ENCODE results near the gene OR8G5.
"Not testable (repeated sequence)": the region's sequence is repeated elsewhere in the genome, so short reads cannot be mapped to it uniquely, and the experiment has no call there.

Gene OR8G5, protein sequence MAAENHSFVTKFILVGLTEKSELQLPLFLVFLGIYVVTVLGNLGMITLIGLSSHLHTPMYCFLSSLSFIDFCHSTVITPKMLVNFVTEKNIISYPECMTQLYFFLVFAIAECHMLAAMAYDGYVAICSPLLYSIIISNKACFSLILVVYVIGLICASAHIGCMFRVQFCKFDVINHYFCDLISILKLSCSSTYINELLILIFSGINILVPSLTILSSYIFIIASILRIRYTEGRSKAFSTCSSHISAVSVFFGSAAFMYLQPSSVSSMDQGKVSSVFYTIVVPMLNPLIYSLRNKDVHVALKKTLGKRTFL
- total RNA-seq, result 0 reads per million in 3 donors

- Histone ChIP-seq H3K36me3 (ENCODE audit: control insufficient read depth, insufficient read depth, low read length) (no peaks in the 10 kb centered on the region), H3K9me3 (ENCODE audit: control insufficient read depth, low read length) (no peaks in the 10 kb centered on the region), H3K27ac (ENCODE audit: insufficient read depth, low read length, poor library complexity, severe bottlenecking) (no peak within 1 kb of the TSS), H3K4me1 (ENCODE audit: control insufficient read depth, insufficient read depth, low read length, poor library complexity, severe bottlenecking) (no peaks in the 10 kb centered on the region), H3K4me3 (ENCODE audit: insufficient read depth, low read depth, low read length, poor library complexity, severe bottlenecking) (no peak within 1 kb of the TSS), H3K27me3 (replicated peaks; ENCODE audit: control insufficient read depth, insufficient read depth, low read length, poor library complexity, severe bottlenecking) (no peaks in the 10 kb centered on the region)
- no peak for DNase-seq
These were observed at the start of gene OR8G5 for GRCh38 chr11:124256076-124256475. TSS of gene OR8G5 (plus strand) at chr11:124256376. CDS start at chr11:124264932, 8,556 bp downstream.

DNA sequence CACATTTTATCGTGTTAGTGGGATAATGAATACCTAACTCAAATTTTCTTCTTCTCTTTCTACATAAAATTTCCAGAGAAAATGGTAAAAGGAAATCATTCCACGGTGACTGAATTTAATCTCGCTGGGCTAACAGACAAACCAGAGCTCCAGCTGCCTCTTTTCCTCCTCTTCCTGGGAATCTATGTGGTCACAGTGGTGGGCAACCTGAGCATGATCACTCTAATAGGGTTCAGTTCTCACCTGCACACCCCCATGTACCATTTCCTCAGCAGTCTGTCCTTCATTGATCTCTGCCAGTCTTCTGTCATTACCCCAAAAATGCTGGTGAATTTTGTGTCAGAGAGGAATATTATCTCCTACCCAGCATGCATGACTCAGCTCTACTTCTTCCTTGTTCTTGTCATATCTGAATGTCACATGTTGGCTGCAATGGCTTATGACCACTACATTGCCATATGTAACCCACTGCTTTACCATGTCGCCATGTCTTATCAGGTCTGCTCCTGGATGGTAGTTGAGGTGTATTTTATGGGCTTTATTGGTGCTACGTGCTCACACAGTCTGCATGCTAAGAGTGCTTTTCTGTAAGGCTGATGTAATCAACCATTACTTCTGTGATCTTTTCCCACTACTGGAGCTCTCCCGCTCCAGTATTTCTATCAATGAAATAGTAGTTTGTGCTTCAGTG, 48.9 kb upstream of the OR8G5 start:
- Histone ChIP-seq H3K4me3 (ENCODE audit: insufficient read depth, low read depth, low read length, poor library complexity, severe bottlenecking) (no peak overlapping the region), H3K9me3 (ENCODE audit: control insufficient read depth, low read length) (no peaks in the 10 kb centered on the region), H3K27ac (ENCODE audit: insufficient read depth, low read length, poor library complexity, severe bottlenecking) (no peak overlapping the region), H3K4me1 (ENCODE audit: control insufficient read depth, insufficient read depth, low read length, poor library complexity, severe bottlenecking) (no peaks in the 10 kb centered on the region), H3K36me3 (ENCODE audit: control insufficient read depth, insufficient read depth, low read length) (no peaks in the 10 kb centered on the region), H3K27me3 (replicated peaks; ENCODE audit: control insufficient read depth, insufficient read depth, low read length, poor library complexity, severe bottlenecking) (no peaks in the 10 kb centered on the region)
- no peak for DNase-seq

DNA sequence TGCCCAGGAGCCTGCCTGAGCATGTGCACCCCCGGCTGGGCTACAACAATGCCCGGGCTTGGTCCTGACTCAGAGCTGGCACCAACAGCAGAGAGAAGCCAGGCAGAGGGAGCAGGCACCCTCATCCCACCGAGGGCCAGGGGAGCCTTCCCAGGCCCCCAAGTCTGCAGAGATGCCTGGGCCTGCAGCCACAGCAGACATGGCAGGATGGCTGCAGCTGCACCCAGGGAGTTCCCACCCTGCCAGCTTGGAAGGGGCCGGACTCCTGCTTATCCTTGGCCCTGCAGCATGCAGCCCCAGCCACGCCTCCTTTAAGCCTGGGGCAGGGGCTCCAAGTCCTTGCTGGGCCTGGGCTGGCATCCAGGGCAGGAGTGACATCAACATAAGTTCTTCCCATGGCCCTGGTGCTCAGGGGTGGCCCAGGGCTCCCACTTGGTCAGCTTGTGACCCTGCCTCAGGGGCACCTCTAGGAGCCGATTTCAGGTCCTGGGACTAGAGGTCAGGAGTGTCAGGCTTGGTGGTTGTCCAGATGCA, 46.3 kb upstream of the OR8G5 start:
- Histone ChIP-seq H3K27me3 (replicated peaks; ENCODE audit: control insufficient read depth, insufficient read depth, low read length, poor library complexity, severe bottlenecking) (no peaks in the 10 kb centered on the region), H3K36me3 (ENCODE audit: control insufficient read depth, insufficient read depth, low read length) (no peaks in the 10 kb centered on the region), H3K4me1 (ENCODE audit: control insufficient read depth, insufficient read depth, low read length, poor library complexity, severe bottlenecking) (no peaks in the 10 kb centered on the region), H3K9me3 (ENCODE audit: control insufficient read depth, low read length) (no peaks in the 10 kb centered on the region), H3K27ac (ENCODE audit: insufficient read depth, low read length, poor library complexity, severe bottlenecking) (no peak overlapping the region), H3K4me3 (ENCODE audit: insufficient read depth, low read depth, low read length, poor library complexity, severe bottlenecking) (no peak overlapping the region)
- DNase-seq, result no peak

GRCh38 chr11:124210421-124210820, 45.8 kb upstream of the OR8G5 start:
- Histone ChIP-seq H3K27ac (ENCODE audit: insufficient read depth, low read length, poor library complexity, severe bottlenecking) (no peak overlapping the region), H3K27me3 (replicated peaks; ENCODE audit: control insufficient read depth, insufficient read depth, low read length, poor library complexity, severe bottlenecking) (no peaks in the 10 kb centered on the region), H3K9me3 (ENCODE audit: control insufficient read depth, low read length) (no peaks in the 10 kb centered on the region), H3K4me1 (ENCODE audit: control insufficient read depth, insufficient read depth, low read length, poor library complexity, severe bottlenecking) (no peaks in the 10 kb centered on the region), H3K36me3 (ENCODE audit: control insufficient read depth, insufficient read depth, low read length) (no peaks in the 10 kb centered on the region), H3K4me3 (ENCODE audit: insufficient read depth, low read depth, low read length, poor library complexity, severe bottlenecking) (no peak overlapping the region)
- DNase-seq, result no peak

DNA sequence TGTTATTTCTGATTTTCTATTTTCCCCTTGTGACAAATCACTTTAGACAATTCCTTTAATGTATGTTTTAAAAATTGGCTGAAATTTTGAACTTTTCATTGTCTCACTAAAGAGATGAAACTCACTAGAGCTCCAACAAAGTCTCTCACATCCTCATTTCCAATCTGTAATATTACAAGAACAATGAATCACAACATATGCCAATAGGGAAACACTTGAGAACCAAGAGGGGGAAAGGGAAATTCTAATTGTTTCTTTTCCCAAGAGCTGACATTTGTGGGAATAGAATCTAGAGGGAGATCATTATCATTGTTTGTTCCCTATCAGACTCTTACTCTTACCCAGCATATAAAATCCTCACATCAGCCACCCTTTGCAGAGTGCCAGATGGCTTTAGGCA, 44.9 kb upstream of the OR8G5 start:
- DNase-seq, result no peak
- no peak overlapping the region for H3K4me3 ChIP-seq (ENCODE audit: insufficient read depth, low read depth, low read length, poor library complexity, severe bottlenecking)
- H3K36me3 ChIP-seq (ENCODE audit: control insufficient read depth, insufficient read depth, low read length), result no peaks in the 10 kb centered on the region
- H3K9me3 ChIP-seq (ENCODE audit: control insufficient read depth, low read length), result no peaks in the 10 kb centered on the region
- no peak overlapping the region for H3K27ac ChIP-seq (ENCODE audit: insufficient read depth, low read length, poor library complexity, severe bottlenecking)
- H3K4me1 ChIP-seq (ENCODE audit: control insufficient read depth, insufficient read depth, low read length, poor library complexity, severe bottlenecking), result no peaks in the 10 kb centered on the region
- no peaks in the 10 kb centered on the region for H3K27me3 ChIP-seq (replicated peaks; ENCODE audit: control insufficient read depth, insufficient read depth, low read length, poor library complexity, severe bottlenecking)

GRCh38 chr11:124214027-124214426, 42.1 kb upstream of the OR8G5 start:
- H3K27me3 ChIP-seq (replicated peaks; ENCODE audit: control insufficient read depth, insufficient read depth, low read length, poor library complexity, severe bottlenecking), result no peaks in the 10 kb centered on the region
- no peaks in the 10 kb centered on the region for H3K36me3 ChIP-seq (ENCODE audit: control insufficient read depth, insufficient read depth, low read length)
- H3K27ac ChIP-seq (ENCODE audit: insufficient read depth, low read length, poor library complexity, severe bottlenecking), result no peak overlapping the region
- no peaks in the 10 kb centered on the region for H3K9me3 ChIP-seq (ENCODE audit: control insufficient read depth, low read length)
- no peaks in the 10 kb centered on the region for H3K4me1 ChIP-seq (ENCODE audit: control insufficient read depth, insufficient read depth, low read length, poor library complexity, severe bottlenecking)
- no peak overlapping the region for H3K4me3 ChIP-seq (ENCODE audit: insufficient read depth, low read depth, low read length, poor library complexity, severe bottlenecking)
- no peak for DNase-seq

GRCh38 chr11:124219126-124219525, 37.0 kb upstream of the OR8G5 start:
- no peak overlapping the region for H3K4me3 ChIP-seq (ENCODE audit: insufficient read depth, low read depth, low read length, poor library complexity, severe bottlenecking)
- H3K27me3 ChIP-seq (replicated peaks; ENCODE audit: control insufficient read depth, insufficient read depth, low read length, poor library complexity, severe bottlenecking), result no peaks in the 10 kb centered on the region
- no peak for DNase-seq
- H3K36me3 ChIP-seq (ENCODE audit: control insufficient read depth, insufficient read depth, low read length), result no peaks in the 10 kb centered on the region
- no peaks in the 10 kb centered on the region for H3K4me1 ChIP-seq (ENCODE audit: control insufficient read depth, insufficient read depth, low read length, poor library complexity, severe bottlenecking)
- H3K9me3 ChIP-seq (ENCODE audit: control insufficient read depth, low read length), result no peaks in the 10 kb centered on the region
- no peak overlapping the region for H3K27ac ChIP-seq (ENCODE audit: insufficient read depth, low read length, poor library complexity, severe bottlenecking)

DNA sequence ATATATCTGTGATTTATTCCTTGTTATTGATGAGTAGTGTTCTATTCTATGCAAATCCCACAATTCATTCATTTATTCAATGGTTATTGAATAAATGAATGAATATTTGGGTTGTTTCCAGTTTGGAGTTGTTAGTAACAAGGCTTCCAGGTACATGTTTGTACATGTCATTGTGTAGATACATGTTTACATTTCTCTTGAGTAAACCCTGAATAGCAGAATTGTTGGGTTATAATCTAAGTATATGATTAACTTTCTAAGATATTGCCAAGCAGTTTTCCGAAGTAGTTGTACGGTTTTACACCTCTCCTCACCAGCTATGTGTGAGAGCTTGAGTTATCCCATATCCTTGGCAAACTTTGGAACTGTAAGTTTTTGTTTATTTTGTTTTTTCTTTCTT, 33.8 kb upstream of the OR8G5 start:
- no peak overlapping the region for H3K4me3 ChIP-seq (ENCODE audit: insufficient read depth, low read depth, low read length, poor library complexity, severe bottlenecking)
- H3K36me3 ChIP-seq (ENCODE audit: control insufficient read depth, insufficient read depth, low read length), result no peaks in the 10 kb centered on the region
- DNase-seq, result no peak
- no peaks in the 10 kb centered on the region for H3K9me3 ChIP-seq (ENCODE audit: control insufficient read depth, low read length)
- H3K27me3 ChIP-seq (replicated peaks; ENCODE audit: control insufficient read depth, insufficient read depth, low read length, poor library complexity, severe bottlenecking), result no peaks in the 10 kb centered on the region
- H3K4me1 ChIP-seq (ENCODE audit: control insufficient read depth, insufficient read depth, low read length, poor library complexity, severe bottlenecking), result no peaks in the 10 kb centered on the region
- no peak overlapping the region for H3K27ac ChIP-seq (ENCODE audit: insufficient read depth, low read length, poor library complexity, severe bottlenecking)

DNA sequence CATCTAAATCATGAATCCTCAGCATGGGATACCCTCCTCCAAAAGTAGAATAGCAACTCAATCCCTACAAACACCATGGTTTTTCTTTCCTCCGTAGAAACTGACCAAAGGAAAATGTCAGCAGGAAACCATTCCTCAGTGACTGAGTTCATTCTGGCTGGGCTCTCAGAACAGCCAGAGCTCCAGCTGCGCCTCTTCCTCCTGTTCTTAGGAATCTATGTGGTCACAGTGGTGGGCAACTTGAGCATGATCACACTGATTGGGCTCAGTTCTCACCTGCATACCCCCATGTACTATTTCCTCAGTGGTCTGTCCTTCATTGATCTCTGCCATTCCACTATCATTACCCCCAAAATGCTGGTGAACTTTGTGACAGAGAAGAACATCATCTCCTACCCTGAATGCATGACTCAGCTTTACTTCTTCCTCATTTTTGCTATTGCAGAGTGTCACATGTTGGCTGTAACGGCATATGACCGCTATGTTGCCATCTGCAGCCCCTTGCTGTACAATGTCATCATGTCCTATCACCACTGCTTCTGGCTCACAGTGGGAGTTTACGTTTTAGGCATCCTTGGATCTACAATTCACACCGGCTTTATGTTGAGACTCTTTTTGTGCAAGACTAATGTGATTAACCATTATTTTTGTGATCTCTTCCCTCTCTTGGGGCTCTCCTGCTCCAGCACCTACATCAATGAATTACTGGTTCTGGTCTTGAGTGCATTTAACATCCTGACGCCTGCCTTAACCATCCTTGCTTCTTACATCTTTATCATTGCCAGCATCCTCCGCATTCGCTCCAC, 31.4 kb upstream of the OR8G5 start:
- not testable (repeated sequence) for H3K36me3 ChIP-seq (ENCODE audit: control insufficient read depth, insufficient read depth, low read length); DNase-seq; H3K9me3 ChIP-seq (ENCODE audit: control insufficient read depth, low read length); H3K4me1 ChIP-seq (ENCODE audit: control insufficient read depth, insufficient read depth, low read length, poor library complexity, severe bottlenecking); H3K4me3 ChIP-seq (ENCODE audit: insufficient read depth, low read depth, low read length, poor library complexity, severe bottlenecking); H3K27ac ChIP-seq (ENCODE audit: insufficient read depth, low read length, poor library complexity, severe bottlenecking); H3K27me3 ChIP-seq (replicated peaks; ENCODE audit: control insufficient read depth, insufficient read depth, low read length, poor library complexity, severe bottlenecking)
